Panc1 (cell line): ENCODE data around the gene CPNE4. TPM values are rescaled to one million over a fixed set of nuclear protein-coding genes. Genes with fewer than 3 reads are reported as not detected.

Source experiments
- ATAC-seq: fragments of 200-7000 bp; cut with Tn5 transposase; 2 replicates; pipeline ENCODE4 v1.9.1; 2020; ENCODE audit warnings: mild to moderate bottlenecking, moderate library complexity
- BruUV-seq: library from RNA; stranded (reverse); fragments of 400-500 nt; replicated peaks from 2 replicates; lab custom pipeline; 2021; lab: Mats Ljungman, UMichigan
- CTCF ChIA-PET: fragments of 300-600 bp; sonication (Branson Sonifier 250); formaldehyde crosslinking; loops from one replicate; lab custom pipeline; 2022; ENCODE audit warnings: antibody characterized with exemption; lab: Charles Lee
- POLR2A ChIA-PET: fragments of 300-600 bp; sonication (Branson Sonifier 250); formaldehyde crosslinking; loops from one replicate; lab custom pipeline; 2022; ENCODE audit warnings: antibody characterized with exemption; lab: Charles Lee
- DNase-seq: peaks from one replicate; pipeline ENCODE4 v3.0.0-alpha.2; 2010; ENCODE audit warnings: low read depth, low spot score
- H3K27ac ChIP-seq: 2 replicates; pipeline ENCODE4 v1.5.1; 2011; ENCODE audit warnings: mild to moderate bottlenecking, low read length, inconsistent platforms
- H3K27me3 ChIP-seq: fragments of 200-500 bp; sonication (Bioruptor generic); 2 replicates; pipeline ENCODE4 v1.6.0; 2014; ENCODE audit warnings: low read length, inconsistent platforms; ENCODE audit not compliant: control insufficient read depth, insufficient read depth
- H3K36me3 ChIP-seq: fragments of 200-500 bp; sonication (Bioruptor generic); 2 replicates; pipeline ENCODE4 v1.5.1; 2014; ENCODE audit warnings: inconsistent platforms, mild to moderate bottlenecking, low read length, moderate library complexity; ENCODE audit not compliant: control insufficient read depth, insufficient read depth
- H3K4me1 ChIP-seq: 2 replicates; pipeline ENCODE4 v1.5.1; 2011; ENCODE audit warnings: inconsistent platforms, mild to moderate bottlenecking, low read length, moderate library complexity; ENCODE audit not compliant: control insufficient read depth, insufficient read depth
- H3K4me3 ChIP-seq, 2 experiments: 2 replicates each; pipeline ENCODE4 v1.5.1; 2011 to 2012; ENCODE audit warnings: low read depth in 2 of 2, low read length in 2 of 2, mild to moderate bottlenecking in 2 of 2, inconsistent platforms in 1 of 2, moderate library complexity in 1 of 2
- H3K9me3 ChIP-seq: fragments of 200-500 bp; sonication (Bioruptor generic); 2 replicates; pipeline ENCODE4 v1.5.1; 2014; ENCODE audit warnings: low read depth, mild to moderate bottlenecking, inconsistent platforms, low read length, moderate library complexity; ENCODE audit not compliant: control insufficient read depth, insufficient read depth
- CTCF ChIP-seq: fragments of 450-650 bp; IDR thresholded peaks from 2 replicates; pipeline ENCODE4 v1.5.1; 2017; ENCODE audit warnings: mild to moderate bottlenecking
- POLR2AphosphoS5 ChIP-seq: IDR thresholded peaks from 2 replicates; pipeline ENCODE4 v1.6.1; 2012; ENCODE audit warnings: mild to moderate bottlenecking, low read depth, low read length, moderate library complexity
- REST ChIP-seq, 2 experiments: IDR thresholded peaks; 2 replicates each; pipeline ENCODE4 v1.6.1; 2011 to 2012; ENCODE audit warnings: low read depth in 2 of 2, control low read depth in 1 of 2, low read length in 1 of 2, mild to moderate bottlenecking in 1 of 2, moderate library complexity in 1 of 2; ENCODE audit not compliant: insufficient read depth in 1 of 2
- SIN3A ChIP-seq: IDR thresholded peaks from 2 replicates; pipeline ENCODE4 v1.6.1; 2012; ENCODE audit warnings: low read depth, mild to moderate bottlenecking, low read length, moderate library complexity, borderline replicate concordance; ENCODE audit not compliant: insufficient read depth
- TCF7L2 ChIP-seq: IDR thresholded peaks from 2 replicates; pipeline ENCODE4 v1.6.1; 2011; ENCODE audit warnings: mild to moderate bottlenecking, low read depth, low read length, inconsistent platforms
- in situ Hi-C: cut with HindIII; loops from 2 replicates; pipeline ENCODE4 v1.10.0; 2016; ENCODE audit warnings: low sequenced_read_pairs, low pct_unique_long_range_greater_than_20kb
- intact Hi-C: fragments of 100-400 bp; cut with micrococcal nuclease; formaldehyde crosslinking; loops from one replicate; pipeline ENCODE4 v1.10.0; 2022; ENCODE audit not compliant: unreplicated experiment
- total RNA-seq: library from RNA; stranded (reverse); gene quantifications from one replicate; pipeline ENCODE4 v1.2.1, GENCODE V29; 2021; ENCODE audit not compliant: unreplicated experiment

CPNE4 gene
- total RNA-seq, 1 experiment from 2014 or later = not detected

GRCh38 chr3:131645638-131646037 lies 389.2 kb downstream of the CPNE4 start:
- ChIA-PET POLR2A (no interaction called here), CTCF (no interaction called here)
- H3K4me1 ChIP-seq = no peaks in the 10 kb centered on the region
- BruUV-seq = no TSS peak
- no peak overlapping the region for H3K27ac ChIP-seq
- H3K27me3 ChIP-seq = no peaks in the 10 kb centered on the region
- no peak overlapping the region for H3K4me3 ChIP-seq
- intact Hi-C loops = no loop called here
- H3K36me3 ChIP-seq = no peaks in the 10 kb centered on the region
- ATAC-seq = no peak
- no peak for DNase-seq
- no peaks in the 10 kb centered on the region for H3K9me3 ChIP-seq
- in situ Hi-C loops = no loop called here
- TF ChIP-seq SIN3A (no peak), TCF7L2 (no peak), POLR2AphosphoS5 (no peak), REST (IDR thresholded peaks at IDR 0.05; ENCODE audit: insufficient read depth in 1 of 2, low read depth in 2 of 2, low read length in 1 of 2) (no peak), CTCF (no peak)

- ATAC-seq (no peak), DNase-seq (no peak)
- no peaks in the 10 kb centered on the region for H3K9me3 ChIP-seq
- intact Hi-C loops = no loop called here
- in situ Hi-C loops = no loop called here
- no peak overlapping the region for H3K4me3 ChIP-seq
- ChIA-PET POLR2A (no interaction called here), CTCF (no interaction called here)
- TF ChIP-seq REST (IDR thresholded peaks at IDR 0.05; ENCODE audit: insufficient read depth in 1 of 2, low read depth in 2 of 2, low read length in 1 of 2) = no peak
- H3K27ac ChIP-seq = no peak overlapping the region
- H3K27me3 ChIP-seq = no peaks in the 10 kb centered on the region
- H3K36me3 ChIP-seq = no peaks in the 10 kb centered on the region
- H3K4me1 ChIP-seq = no peaks in the 10 kb centered on the region
- BruUV-seq = no TSS peak
Observed at GRCh38 chr3:131636266-131636775, 398.5 kb downstream of the CPNE4 start.
